Uterus (tissue), 2 donors: ENCODE results near the gene SREK1IP1.

Experiments
- POLR2A ChIP-seq, 2 donors: fragments of 450-650 bp; IDR thresholded peaks; one replicate each; pipeline ENCODE4 v1.6.1; 2016; ENCODE audit warnings: antibody characterized with exemption in 2 of 2, mild to moderate bottlenecking in 1 of 2, moderate library complexity in 1 of 2
- TF ChIP-seq, protein P1 (sequence below), 4 experiments: fragments of 200-600 bp in 2 of 4; fragments of 450-650 bp in 2 of 4; sonication (generic) in 2 of 4; IDR thresholded peaks; one replicate each; pipeline ENCODE4 v1.5.1; 2016 to 2019; ENCODE audit warnings: antibody characterized with exemption in 4 of 4, mild to moderate bottlenecking in 2 of 4, moderate library complexity in 1 of 4

DNA sequence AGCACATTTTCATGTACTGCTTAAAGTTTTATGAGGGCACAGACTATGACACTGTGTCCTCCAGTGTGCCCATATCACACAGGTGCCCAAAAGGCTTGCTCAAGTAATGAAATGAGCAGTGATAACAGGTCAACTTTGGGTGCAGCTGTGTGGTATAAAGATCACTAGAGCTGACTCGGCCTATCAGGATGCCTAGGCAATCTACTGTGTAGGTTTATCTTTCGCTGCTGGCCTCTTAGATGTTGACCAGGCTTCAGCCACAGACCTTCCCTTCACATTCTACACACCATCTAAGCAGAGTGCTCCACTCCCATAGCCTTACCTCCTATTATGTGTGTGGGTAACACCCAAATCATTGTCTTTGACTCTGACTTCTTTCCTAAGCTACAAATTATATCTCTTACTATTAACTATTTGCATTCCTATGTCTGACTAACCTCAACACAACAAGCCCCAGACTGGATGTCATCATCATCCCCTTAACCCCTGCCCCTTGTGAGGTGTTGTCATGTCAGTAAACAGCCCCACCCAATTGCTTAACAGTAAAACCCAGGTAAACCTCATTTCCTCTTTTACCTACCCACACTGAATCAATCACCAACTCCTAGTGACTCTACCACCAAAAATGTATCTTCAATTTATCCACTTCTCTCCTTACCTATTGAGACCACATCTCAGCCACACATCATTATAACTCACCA is 2.5 kb downstream of the SREK1IP1 start:
- TF ChIP-seq POLR2A (IDR thresholded peaks at IDR 0.05): no peak
- TF ChIP-seq, protein P1, sequence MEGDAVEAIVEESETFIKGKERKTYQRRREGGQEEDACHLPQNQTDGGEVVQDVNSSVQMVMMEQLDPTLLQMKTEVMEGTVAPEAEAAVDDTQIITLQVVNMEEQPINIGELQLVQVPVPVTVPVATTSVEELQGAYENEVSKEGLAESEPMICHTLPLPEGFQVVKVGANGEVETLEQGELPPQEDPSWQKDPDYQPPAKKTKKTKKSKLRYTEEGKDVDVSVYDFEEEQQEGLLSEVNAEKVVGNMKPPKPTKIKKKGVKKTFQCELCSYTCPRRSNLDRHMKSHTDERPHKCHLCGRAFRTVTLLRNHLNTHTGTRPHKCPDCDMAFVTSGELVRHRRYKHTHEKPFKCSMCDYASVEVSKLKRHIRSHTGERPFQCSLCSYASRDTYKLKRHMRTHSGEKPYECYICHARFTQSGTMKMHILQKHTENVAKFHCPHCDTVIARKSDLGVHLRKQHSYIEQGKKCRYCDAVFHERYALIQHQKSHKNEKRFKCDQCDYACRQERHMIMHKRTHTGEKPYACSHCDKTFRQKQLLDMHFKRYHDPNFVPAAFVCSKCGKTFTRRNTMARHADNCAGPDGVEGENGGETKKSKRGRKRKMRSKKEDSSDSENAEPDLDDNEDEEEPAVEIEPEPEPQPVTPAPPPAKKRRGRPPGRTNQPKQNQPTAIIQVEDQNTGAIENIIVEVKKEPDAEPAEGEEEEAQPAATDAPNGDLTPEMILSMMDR (IDR thresholded peaks at IDR 0.05): no peak
